ENCODE measurements around the gene SMIM24.

DNA sequence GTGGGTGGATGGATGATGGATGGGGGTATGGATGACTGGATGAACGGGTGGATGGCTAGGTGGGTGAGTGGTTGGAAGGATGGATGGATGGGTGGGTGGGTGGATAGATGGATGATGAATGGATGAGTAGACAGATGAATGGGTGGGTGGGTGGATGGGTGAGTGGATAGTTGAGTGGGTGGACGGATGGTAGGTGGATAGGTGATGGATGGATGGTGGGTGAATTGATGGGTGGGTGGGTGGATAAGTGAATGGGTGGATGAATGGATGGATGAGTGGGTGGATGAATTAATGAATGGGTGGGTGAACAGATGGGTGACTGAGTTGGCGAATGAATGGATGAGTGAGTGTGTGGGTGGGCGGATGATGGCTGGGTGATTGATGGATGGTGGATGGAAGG lies 4.9 kb downstream of the SMIM24 start:
- no peak for TF ChIP-seq MYC (IDR thresholded peaks at IDR 0.05; ENCODE audit: borderline replicate concordance, low read length)
- TF ChIP-seq CTCF (IDR thresholded peaks at IDR 0.05): no peak
- no peak for TF ChIP-seq MAFK (IDR thresholded peaks at IDR 0.05; ENCODE audit: partially characterized antibody)

Data from A549 (cell line).